ENCODE data around the gene METTL16.

The METTL16 gene

DNA sequence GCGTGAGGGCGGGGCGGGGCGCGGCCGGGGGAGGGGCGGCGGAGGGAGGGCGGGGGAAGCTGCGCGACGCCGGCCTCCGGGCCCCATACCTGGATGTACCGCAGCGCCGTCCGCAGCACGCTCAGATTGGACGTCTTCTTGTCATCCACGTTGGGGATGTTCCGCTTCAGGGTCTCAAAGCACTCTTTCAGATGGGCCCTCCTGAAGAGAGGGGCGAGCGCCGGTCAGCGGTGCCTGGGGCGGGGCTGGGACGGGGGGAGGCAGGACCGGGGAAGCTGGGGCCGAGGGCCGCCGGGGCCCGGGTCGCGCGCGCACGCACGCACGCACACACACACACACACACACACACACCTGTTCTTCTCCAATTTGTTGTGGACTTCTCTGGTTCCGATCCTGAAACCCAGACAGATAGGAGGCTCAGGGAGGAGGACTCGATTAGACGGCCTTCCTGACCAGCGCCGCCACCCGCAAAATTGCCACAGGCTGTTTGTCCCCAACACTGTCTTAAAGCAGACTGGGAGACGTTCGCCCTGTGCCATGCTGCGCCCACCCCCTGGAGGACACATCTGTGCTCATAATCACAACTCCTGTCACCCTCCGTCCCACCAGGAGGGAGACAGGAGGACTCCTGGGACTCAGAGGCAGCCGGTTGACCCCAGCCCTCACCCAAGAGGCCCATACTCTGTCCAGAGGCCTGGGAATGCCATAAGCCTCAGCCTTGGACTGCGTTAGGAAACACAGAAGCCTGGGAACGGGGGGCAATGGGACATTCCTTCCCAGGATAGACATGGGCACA lies 117.5 kb downstream of the METTL16 start:
- DNase-seq, result no peak

DNA sequence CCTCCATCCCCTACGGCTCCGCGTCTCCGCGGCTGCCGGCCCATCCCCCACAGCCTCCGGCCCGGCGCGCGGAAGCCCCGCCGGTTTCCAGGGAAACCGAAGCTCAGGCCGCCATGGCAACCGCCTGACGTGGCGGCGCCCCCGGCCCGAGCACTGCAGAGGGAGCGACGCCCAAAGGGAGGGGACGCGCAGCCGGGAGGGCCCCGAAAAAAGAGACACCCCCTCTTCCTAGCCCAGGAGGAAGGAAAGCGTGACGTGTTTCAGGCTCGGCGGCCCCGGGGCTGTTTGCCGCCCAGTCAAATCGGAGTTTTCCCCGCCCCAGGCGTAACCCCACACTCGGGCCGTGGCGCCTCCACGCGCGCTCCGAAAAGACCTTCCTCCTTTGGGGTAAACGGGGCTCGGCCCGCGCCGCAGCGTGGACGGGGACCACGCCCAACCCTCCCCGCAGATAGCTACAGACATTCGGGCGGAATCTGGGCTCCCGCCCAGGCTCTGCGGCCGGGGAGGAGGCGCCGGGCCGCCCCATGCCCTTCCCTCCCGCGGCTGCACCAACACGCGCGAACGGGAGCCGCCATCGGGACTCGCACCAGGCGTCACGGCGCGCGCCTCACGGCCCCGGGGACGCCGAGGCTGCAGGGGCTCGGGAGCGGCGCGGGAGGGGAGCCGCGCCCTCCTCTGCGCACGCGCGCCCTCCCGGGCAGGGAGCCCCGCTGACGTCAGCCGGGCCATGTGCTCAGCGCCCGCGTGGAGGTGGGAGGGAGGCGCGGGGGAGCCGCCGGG lies 118.3 kb downstream of the METTL16 start:
- no peak for DNase-seq

DNA sequence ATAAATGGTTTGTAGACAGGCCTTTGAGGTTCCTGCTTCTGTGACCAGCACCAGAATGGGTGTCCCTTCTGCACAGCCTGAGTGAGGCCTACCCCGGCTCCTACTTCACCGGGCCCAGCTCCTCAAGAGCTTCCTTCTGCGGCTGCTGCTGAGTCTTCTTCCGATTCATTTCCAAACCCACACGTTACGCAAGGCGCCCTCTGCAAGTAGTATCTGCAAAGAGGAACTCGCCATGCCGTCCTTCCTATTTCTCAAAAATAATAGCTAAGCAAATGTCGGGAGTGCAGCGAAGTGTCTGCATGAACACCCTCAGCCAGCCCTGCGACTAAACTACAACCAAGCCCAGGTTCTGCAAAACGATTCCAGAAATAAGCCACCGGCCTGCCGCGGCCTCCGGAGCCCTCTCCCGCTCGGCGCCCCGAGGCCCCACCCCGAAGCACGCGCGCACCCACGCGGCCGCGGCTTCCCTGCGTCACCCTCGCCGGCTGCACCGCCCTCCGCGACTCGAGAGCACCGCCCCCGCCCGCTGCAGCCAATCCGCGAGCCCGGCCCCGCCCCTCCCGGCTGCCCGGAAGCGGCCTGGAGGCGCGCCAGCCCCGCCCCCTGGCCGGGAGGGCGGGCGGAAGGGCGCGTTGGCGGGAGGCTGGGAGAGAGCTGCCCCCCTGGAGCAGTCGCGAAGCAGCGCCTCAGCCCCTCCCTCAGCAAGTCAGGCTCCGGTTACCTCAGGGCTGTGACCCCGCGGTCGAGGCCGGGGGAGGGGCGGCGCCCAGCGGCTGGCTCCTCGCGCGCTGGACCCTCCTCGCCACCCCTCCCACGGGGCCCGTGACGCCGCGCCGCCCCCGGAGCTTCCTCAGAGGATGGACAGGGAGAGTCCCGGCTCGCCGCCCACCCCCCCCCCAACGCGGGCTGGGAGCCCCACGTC lies 119.2 kb downstream of the METTL16 start:
- DNase-seq, result peak; percentile 90

GRCh38 chr17:2391597-2392251 lies 120.0 kb downstream of the METTL16 start:
- DNase-seq, result no peak

- DNase-seq, result no peak
Measured at GRCh38 chr17:2390199-2390836, 121.4 kb downstream of the METTL16 start.

DNA sequence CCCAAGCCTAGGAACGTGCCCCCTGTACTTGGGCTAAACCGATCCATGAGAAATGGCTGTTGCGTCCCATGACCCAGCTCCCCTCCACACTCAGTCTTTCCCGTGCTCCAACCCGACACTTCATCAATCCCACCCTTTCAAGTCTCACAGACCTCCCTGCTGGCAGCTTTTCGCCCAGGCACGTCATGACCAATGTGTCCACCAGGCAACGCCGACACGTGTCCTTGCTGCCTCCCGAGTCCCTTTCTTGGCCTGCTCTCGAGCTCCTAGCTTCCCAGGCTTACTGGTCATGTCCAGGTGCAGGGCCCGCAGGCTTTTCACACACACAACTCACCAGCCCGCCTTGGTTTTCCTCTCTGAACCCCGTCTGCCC lies 123.0 kb downstream of the METTL16 start:
- DNase-seq, result no peak

GRCh38 chr17:2388020-2388682 lies 123.5 kb downstream of the METTL16 start:
- DNase-seq, result no peak

DNA sequence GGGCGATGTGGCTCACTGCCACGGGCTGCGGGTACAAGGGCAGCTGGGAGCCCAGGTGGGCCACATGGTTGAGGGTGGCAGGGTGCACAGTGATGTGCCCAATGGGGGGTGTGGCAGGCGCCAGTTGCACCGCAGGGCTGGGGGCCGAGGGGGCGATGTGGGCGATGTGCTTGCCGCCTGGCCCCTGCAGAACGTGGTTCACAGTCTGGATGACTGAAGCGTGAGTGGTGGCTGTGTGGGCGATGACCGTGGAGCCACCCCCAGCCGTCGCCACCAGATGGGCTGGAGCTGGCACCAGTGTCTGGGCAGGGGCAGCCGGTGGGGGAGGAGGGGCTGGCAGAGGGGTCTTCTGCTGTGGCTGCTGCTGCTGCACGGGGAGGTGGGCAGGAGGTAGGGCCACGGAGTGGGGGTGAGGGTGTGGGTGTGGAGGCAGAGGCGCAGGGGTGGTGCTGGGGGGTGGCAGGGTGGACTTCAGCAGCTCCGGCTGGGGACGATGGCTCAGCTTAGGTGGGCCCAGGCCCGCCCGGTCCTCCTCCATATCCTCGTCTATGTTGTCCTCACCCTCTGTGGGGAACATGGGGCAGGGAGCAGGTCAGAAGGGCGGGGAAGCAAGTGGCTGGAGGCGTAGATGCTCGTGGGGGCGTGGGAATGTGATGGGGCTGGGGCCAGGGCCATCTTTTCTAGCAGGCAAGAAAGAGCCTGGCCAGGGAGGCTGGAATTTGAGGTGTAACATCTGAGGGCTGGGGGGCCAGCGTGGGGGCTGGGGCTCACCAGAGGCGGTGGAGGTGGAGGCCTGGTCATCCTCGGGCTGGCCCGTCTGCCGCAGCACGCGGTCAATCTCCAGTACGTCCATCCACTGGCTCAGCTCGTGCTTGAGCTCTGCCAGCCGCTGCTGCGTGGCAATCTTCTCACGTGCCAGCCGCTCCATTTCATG lies 124.3 kb downstream of the METTL16 start:
- DNase-seq, result no peak

DNA sequence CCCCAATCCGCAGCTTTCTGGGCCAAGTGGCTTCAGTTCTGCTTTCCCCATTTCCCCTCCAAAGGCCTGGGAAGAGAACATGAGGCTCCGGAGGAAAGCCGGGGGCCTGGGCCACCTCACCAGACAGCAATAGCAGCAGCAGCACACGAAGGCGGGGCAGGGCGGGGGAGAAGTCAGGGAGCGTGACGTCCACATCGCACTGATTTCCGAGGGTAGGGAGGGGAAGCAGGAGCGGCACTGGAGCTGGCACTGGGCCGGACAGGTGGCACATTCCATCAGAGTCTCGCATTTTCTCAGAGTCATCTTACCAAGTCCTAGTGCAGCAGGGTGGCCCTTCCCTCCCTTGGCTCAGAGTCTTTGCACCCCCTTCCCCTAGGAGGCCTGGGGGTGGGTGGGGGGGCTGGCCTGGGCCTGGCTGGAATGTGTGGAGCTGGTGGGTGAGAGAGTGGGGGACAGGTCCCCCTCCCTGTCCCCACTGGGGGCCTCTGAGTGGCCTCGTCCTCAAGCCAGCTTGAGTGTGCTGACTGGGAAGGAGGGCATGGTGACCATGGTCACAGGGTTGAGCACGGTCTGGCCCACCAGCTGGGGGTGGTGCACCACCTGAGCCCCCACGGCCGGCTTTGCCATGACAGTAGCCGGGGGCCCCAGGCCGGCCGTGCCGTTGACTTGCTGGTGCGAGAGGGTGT lies 125.1 kb downstream of the METTL16 start:
- no peak for DNase-seq

- no peak for DNase-seq
Measured at GRCh38 chr17:2385240-2386210, 126.2 kb downstream of the METTL16 start.

GRCh38 chr17:2384439-2385127 lies 127.1 kb downstream of the METTL16 start:
- no peak for DNase-seq

- no peak for DNase-seq
Measured at GRCh38 chr17:2383628-2384167, 128.0 kb downstream of the METTL16 start.

GRCh38 chr17:2380950-2381649 lies 130.6 kb downstream of the METTL16 start:
- no peak for DNase-seq

DNA sequence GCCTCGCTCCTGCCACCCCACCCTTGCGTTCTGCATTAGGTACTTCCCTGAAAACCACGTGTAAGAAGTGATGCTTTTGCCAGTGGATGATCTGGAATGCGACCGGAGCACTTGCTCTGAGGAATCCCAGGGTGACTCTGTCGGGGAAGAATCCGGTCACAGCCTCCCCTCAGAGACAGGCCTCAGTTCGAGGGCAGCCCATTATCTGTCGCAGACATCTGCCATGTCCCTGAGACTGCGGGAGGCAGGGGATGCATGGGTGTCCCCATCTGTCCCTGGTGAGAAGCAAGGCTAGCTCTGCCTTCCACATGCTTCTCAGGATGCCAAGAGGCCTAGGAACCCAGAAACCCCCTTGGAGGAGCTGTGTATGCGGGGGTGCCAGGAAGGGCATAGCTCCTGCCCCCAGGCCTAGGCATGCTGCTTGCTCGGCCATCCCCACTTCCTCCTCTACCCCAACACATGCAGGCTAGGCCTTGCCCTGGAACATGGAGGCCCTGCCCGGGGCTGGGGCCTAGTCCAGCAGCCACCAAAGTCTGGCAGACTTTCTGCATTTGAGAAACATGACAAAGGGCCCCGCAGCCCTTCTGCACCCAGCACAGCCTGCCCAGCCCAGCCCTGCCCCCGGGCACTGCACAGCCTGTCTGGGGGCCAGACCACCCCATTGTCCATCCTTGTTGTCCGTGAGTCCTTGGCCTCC lies 131.3 kb downstream of the METTL16 start:
- no peak for DNase-seq

DNA sequence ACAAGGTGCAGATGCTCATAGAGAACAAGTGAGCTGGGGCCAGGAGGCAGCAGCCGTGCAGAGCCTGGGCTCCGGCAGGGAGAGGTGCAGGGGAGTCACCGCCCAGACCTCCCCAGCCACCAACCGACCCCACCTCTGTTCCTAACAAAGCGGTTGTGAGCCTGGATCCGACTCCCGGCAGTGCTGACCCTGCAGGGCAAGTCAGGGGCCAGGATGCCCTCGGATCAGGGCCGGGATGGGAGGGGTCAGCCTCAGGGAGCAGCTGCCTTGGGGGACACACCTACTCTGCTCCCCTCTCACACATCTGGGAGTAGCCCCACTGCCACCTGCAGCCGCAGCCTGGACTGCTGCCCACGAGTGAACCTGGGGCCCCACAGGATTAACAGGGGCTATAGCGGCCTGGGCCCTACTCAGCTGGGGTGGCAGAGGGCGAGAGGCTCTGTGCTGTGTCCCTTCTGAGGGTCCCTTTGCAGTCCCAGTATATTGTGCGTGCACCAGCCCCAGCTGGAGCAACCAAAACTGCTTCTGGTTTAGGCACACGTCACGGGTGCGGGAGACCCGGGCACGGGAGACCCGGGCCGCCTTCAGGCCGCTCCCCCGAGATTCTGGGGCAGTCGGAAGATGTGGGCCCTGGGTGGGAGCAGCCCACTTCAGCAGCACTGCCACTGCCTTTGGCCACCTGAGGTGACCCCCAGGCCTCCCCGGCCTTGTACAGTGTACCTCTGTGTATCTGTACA lies 132.0 kb downstream of the METTL16 start:
- DNase-seq, result no peak

- no peak for DNase-seq
Measured at GRCh38 chr17:2378905-2379304, 132.8 kb downstream of the METTL16 start.

Data from SIG-M5 (cell line).